GM21390 (cell line): Measurements from ENCODE around the gene FIG4.
"Not testable (repeated sequence)": the region's sequence is repeated elsewhere in the genome, so short reads cannot be mapped to it uniquely, and the experiment has no call there.

Experiments used
- ATAC-seq: cut with Tn5 transposase; IDR thresholded peaks from one replicate; pipeline ENCODE4 v1.9.1; 2021; ENCODE audit not compliant: unreplicated experiment

FIG4 gene

GRCh38 chr6:109759098-109759955 is 68.2 kb downstream of the FIG4 start:
- ATAC-seq = no peak

- ATAC-seq = no peak
Measured at GRCh38 chr6:109760208-109760607, 69.1 kb downstream of the FIG4 start.

GRCh38 chr6:109762166-109762565 is 71.1 kb downstream of the FIG4 start:
- ATAC-seq = no peak

- ATAC-seq = no peak
Measured at GRCh38 chr6:109762769-109763441, 71.8 kb downstream of the FIG4 start.

GRCh38 chr6:109766167-109766566 is 75.1 kb downstream of the FIG4 start:
- ATAC-seq = no peak

GRCh38 chr6:109767961-109768360 is 76.9 kb downstream of the FIG4 start:
- ATAC-seq = no peak

GRCh38 chr6:109768485-109768884 is 77.4 kb downstream of the FIG4 start:
- no peak for ATAC-seq

GRCh38 chr6:109769213-109769612 is 78.1 kb downstream of the FIG4 start:
- ATAC-seq = no peak

- no peak for ATAC-seq
Measured at GRCh38 chr6:109770047-109770446, 79.0 kb downstream of the FIG4 start.

- ATAC-seq = no peak
Measured at GRCh38 chr6:109770779-109771178, 79.7 kb downstream of the FIG4 start.

GRCh38 chr6:109771939-109772755 is 81.1 kb downstream of the FIG4 start:
- ATAC-seq = not testable (repeated sequence)

- no peak for ATAC-seq
Measured at GRCh38 chr6:109772883-109773431, 81.9 kb downstream of the FIG4 start.

- ATAC-seq = no peak
Measured at GRCh38 chr6:109781001-109781400, 89.9 kb downstream of the FIG4 start.

- ATAC-seq = no peak
Measured at GRCh38 chr6:109782491-109782999, 91.4 kb downstream of the FIG4 start.

GRCh38 chr6:109783250-109783986 is 92.3 kb downstream of the FIG4 start:
- ATAC-seq = no peak

GRCh38 chr6:109787312-109787711 is 96.2 kb downstream of the FIG4 start:
- no peak for ATAC-seq

- no peak for ATAC-seq
Measured at GRCh38 chr6:109788687-109789086, 97.6 kb downstream of the FIG4 start.

GRCh38 chr6:109790131-109790530 is 99.0 kb downstream of the FIG4 start:
- no peak for ATAC-seq

- ATAC-seq = no peak
Measured at GRCh38 chr6:109791301-109791700, 100.2 kb downstream of the FIG4 start.

GRCh38 chr6:109793021-109793420 is 101.9 kb downstream of the FIG4 start:
- no peak for ATAC-seq
